8988T (cell line): ENCODE measurements around the gene GRIA1.

ENCODE experiments used
- DNase-seq: peaks from one replicate; pipeline ENCODE4 v3.0.0; 2011

The GRIA1 gene

DNA sequence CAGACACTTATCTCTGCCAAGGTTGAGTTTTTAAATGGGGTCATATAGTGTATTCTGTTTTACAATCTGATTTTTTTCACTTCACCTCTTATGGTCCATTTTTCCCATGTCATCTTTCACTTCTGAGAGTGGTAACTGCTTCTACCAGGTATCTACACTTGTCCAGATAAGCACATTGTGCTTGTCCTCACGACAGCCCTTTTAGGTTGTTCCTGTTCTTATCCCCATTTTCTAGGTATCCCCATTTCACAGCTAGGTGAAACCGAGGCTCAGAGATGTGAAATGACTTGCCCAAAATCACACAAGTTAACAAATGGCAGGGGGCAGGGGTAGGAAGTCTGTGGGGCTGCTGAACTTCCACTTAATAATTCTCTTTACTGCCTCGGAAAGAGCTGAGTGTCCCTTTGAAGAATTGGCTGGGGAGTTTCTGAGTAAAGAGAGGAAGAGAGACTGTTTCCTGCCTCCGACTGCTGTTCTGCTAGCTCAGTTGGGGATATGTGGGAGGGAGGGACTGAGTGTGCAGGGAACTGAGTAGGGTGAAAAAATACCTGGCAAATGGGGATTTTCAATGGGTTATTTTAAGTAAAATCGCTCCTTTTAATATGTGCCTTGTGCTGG lies 255.4 kb downstream of the GRIA1 start:
- no peak for DNase-seq

DNA sequence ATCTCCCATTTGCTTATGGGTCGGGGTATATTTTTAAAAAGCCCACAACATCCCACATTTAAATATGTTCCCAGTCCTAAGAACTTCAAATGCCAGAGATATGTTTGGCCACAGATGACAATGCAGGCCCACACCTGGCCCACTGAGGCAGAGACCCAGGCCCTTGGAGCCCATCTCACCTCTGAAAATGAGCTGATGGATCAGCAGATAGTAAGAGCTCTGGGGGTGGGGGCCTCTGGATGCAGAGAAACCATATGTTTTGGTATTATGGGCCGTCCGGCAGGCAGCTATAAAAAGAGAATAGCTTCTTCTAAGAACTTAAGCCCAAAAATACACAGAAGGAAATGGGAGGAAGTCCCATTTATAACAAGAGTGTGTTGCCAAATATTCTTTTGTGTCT lies 256.0 kb downstream of the GRIA1 start:
- no peak for DNase-seq

DNA sequence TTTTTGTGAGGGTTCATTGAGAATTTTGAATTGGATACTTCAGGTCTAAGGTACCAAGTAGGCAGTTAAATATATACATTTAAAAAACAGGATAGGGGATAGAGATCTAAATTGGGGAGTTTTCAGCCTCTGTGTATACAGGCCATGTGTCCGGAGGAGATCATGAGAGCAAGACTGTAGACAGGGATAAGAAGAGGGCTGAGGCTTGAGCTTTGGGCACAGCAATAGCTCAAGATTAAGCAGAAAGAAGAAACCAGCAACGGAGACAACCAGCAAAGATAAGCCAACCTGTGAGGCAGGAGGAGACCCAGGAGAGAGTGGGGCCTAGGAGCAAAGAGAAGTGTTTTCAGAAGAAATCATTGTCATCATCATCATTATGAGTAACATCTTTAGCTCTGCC lies 258.4 kb downstream of the GRIA1 start:
- no peak for DNase-seq

DNA sequence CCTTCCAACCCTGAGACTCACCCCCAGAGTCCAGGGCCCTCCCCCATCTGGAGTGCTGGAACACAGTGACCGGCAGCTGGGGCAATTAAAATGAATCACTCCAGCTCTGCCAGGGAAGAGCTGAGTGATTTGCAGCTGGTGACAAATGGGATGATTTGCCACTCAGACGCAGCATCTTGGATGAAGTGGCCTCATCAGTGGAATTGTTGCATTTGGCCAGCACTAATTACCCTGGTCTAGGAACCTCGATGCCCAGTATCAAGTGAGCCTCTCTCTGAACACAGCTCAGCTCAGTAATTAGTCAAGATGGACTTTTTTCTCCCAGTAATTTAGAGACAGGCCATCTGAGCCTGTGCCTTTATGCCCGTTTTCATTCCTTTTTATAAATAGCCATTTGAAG lies 259.5 kb downstream of the GRIA1 start:
- no peak for DNase-seq

DNA sequence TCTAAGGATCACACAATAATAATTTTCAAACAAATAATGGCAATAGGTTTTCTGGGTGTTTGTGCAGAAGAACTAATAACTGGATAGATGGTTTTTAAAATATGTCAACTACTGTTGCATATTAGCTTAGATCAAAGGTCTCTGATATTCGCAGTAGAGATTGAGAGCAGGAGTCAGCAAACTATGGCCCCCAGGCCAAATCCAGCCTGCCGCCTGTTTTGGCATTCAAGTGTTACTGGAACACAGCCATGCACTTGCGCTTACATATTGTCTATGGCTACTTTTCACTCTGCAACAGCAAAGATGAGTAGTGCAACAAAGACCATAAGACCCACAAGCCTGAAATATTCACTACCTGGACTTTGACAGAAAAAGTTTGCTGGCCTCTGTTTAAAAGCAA lies 260.8 kb downstream of the GRIA1 start:
- DNase-seq = no peak

DNA sequence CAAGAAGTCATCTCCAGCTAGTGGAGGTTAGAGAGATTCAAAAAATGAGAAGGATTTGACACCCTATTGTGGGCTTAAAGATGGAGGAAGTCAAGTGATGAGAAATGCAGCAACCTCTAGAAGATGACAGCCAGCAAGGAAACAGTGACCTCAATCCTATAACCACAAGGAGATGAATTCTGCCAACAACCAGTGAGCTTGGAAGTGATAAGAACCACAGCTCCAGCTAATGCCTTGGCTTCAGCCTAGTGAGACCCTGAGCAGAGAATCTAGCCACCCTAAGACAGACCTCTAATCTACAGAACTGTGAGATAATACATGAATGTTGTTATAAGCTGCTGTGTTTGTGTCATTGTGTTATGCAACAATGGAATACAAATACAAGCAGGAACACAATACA lies 262.4 kb downstream of the GRIA1 start:
- no peak for DNase-seq

DNA sequence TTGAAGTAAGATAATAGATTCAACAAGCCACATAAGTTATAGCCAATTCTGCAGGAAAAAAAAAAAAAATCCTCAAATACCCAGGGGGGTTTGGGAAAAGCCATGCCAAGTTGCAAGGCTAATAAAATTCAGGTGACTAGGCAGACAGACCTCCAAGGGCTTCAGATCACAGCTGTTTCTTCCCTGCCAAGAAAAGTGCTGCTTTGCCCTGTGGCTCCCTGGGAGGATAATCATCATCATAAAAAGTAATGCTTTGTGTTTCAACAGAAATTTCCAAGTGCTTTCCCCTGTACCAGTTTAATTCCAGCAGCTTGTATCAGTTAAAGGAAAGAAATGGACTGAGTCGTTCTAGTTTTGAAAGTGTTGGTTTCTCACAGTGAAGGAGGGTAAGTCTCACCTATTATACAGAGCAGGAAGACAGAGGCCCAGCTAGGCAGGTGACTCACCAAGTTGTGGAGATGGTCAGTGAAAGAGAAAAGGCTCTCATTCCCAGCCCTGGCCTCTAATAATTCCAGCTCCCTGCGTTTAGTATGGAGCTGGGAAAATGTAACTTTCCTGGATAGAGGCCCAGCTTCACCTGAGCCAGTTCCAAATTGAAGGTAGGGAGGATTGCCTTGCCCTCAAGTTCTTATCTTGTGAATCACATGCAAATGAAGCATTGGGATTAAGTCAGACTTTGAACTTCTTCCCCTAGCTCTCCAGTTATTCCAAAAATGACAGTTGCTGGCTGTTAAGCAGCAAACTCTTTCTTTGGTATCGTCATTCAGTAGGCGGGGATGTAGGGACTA lies 263.4 kb downstream of the GRIA1 start:
- DNase-seq = no peak

DNA sequence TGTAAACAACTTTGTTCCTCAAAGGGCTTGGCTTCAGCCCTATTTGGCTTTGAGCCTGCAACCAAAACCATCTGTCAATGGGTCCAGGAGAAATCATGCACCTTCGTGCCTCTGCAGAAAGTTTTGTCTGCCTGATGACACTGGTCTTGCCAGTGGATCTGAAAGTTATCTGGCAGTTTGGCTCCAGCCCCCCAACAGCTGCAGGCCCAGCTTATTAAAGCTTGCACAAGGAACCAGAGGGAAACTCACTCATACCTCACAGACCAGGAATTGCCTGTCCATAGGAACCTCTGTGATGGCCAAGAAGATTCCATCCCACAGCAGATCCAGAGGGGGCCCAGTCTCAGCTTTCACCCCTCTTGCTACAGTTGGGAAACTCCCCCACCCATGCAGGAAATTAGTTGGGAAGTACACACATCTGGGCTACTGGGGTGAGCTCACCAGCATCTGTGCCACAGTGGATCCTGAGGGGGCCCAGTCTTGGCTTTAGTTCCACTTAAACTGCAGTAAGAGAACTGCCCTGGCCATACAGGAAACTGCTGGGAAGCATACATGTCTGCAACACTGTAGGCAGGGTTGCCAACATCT lies 265.5 kb downstream of the GRIA1 start:
- DNase-seq = no peak

DNA sequence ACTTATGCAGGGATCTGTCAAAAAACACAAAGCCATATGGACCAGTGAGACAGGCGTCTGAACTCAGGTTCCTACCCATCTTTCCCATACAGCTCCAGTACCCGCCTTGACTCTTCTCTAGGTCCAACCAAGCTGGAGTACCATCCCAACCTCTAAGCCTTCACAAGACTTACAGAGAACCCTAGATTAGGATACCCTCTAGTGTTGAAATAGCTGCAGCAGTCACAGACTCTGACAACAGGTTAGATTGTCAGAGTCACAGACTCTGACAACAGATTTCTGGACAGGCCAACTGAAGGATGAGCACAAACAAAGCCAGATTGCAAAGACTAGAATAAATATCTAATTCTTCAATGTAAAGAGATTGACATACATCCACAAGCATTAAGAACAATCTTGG lies 266.1 kb downstream of the GRIA1 start:
- DNase-seq = no peak

DNA sequence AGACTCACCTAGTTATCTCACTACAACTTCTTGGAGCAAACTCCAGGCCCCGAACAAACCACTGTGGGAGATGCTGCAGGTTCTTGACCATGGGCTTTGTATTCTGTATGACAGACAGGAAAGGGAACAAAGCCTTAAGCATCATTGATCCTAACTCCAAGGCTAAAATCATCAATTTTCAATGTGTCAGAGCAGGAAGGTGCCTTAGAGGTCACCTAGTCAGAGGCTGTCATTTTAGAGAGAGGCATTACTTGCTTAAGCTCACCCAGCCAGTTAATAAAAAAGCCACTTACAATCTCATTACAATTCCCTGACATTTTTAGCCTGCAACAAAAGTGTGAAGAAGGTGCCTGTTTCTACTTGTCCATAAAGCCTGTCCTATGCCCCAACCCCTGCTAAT lies 275.5 kb downstream of the GRIA1 start:
- no peak for DNase-seq

DNA sequence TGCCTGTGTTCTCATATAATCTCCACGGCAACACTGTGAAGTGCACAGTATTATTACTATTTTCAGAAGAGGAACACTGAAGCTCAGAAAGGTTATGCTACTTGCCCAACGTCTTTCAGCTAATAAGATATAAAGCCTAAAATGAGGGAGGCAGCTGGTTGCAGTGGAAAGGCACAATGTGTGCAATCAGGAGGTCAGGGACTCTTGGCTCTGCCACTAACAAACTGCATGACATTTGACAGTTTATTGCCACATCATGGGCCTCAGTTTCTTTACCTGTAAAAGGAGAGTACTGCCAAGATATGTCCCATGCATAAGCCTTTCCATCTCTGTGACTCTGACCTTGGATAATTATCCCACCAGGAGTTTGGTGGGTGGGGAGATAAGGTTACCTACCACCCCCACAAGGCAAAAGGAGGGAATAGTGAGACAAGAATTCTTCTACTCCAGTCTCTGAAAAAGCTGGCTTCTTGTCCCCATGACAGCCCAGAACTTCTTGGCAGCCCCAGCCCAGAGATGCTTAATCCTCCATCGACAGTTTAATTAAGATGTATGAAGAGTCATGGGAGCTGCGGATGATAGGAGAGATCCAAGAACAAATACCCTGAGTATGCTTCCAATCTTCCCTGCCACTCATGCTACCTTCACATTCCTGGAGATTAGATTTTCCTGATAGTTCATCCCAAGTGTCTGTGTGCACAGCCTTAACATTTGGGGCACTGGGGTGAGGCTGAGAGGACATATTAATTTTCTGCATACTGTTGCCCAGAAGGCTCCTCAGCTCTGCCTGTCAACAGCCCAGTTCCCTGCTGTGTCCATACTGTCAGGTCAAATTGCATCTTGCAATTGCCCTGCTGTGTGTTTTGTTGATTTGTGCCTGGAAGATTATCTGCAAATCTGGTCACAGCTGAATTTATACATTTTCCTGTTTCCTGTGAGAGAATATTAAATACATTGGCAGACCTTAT lies 277.0 kb downstream of the GRIA1 start:
- no peak for DNase-seq

DNA sequence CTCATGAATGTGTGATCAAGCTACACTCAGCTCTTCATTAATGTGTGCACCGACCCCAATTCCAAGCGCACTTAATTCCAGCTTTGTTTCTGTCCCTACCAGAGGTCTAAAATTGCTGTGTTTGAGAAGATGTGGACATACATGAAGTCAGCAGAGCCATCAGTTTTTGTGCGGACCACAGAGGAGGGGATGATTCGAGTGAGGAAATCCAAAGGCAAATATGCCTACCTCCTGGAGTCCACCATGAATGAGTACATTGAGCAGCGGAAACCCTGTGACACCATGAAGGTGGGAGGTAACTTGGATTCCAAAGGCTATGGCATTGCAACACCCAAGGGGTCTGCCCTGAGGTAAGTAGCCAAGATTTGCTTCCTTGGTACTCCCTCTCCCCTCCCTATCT lies 279.6 kb downstream of the GRIA1 start:
- no peak for DNase-seq

DNA sequence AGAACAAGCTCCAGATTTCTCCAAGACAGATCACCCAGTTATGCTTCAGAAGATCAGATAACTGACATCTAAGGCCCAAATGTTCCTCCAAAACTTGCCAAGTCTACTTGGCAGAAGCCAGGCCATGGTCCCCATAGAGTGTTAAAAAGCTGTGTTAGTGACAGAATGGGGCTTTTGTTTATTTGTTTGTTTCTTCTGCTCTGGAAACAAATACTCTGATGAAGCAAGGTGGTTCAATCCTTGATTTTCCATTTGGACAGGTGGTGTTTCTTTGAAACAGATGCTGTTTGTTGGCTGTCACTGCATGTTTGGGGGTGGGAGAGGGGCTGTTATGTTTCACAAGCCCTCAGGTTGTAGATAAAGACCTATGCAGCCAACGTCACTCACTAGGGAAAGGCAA lies 284.2 kb downstream of the GRIA1 start:
- DNase-seq = no peak

DNA sequence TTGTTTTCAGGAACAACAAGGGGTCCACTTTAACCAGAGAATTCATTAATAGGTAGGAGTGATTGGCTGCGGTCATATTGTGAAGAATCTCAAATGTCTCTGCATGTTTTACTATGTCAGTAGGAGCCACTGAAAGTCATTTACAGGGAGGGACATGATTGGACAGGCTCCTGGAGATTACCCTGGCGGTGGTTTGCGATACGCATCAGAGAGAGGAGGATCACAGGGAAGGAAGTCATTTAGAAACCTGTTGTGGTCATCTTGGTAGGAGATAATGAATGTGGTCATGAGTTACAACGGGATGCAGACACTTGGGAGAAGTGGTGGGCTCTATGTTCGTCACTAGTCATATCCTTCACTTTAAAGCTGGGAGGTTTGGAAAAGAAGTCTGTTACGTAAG lies 285.5 kb downstream of the GRIA1 start:
- no peak for DNase-seq

DNA sequence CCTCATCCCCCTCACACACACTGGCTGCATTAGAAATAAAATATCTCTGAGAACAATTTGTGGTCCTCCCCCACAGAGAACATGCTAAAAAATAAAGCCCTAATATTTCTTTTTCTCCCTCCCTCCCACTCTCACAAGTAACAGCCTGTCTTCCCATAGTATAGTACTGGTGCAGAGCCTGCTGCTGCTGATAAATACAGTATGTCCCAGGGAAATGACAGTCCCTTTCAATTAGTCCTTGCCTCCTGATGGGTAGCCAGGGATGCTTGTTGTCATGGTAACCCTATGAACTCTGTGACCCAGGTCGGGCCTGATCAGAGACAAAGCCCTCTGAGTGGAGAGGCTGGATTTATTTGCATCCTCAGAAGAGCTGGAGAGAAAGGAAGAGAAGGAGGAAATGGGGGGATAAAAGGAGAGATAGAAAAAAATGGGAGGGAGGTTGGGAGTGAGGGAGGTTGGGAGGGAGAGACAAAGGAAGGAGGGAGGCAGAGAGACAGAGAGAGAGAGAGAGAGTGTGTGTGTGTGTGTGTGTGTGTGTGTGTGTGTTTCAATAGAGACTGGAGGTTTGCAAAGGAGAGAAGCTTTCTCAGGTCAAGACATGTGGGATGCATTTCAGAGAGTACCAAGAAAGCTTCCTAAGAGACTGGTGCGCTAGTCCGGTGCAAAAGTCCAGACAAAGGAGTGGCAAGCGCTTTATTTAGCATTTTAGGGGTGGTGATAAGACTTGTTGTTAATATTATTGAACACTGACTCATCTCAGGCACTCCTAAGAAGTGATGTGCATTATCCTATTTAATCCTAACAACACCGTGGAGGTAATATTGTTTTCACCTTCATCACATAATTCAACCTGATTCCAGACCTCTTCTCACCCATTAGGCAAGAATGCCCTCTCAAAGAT lies 287.5 kb downstream of the GRIA1 start:
- no peak for DNase-seq

DNA sequence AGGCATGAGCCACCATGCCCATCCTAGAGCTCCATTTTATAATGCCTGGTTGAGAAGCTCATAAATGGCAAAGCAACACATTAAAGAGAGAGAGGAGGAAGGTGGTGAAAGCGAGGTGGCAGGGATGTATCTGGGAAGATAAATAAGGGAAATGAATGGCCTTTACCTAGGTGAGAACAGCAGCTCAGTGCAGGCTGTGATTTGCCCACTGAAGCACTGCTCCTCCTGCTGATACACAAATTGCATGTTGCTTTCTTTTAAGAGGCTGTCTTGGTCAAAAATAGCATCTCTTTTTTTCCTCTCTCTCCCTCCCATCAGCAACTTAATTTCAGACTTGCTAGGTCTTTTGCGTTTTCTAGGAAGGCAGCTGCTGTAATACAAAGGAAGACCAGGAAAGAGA lies 289.4 kb downstream of the GRIA1 start:
- no peak for DNase-seq

DNA sequence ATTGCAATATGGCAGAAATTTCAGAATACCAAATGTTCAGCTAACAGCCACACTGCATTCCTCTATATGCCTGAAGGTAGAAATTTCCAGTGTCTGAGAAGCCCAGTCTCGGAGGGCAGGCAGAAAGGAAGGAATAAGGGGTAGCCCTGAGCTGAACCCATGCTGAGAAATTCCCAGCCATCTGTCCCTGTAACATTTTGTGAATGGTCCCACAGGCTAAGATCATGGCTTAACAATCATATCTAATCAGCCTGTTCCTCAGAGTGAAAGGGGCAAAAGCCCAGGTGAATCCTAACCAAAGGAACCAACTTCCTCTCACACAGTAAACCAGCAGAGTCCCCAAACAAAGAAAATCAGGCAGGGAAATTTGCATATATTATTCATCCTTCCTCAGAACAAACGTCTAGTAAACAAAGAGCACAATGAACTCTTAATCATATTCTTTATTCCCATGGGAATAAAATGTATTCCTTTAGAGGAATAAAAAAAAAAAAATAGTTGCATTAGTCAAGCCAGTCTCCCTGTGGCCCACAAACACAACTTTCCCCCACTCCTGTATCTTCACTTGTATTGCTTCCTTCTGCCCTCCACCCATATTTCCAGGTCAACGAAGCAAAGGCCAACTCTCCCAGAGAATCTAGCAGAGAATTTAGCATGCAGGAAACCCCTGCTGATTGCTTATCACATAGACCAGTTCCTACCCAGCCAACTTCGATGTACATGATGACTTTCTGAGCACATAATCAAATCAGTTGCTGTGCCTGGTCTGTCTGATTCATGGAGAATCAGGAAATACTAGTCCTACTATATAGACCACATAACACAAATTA lies 290.6 kb downstream of the GRIA1 start:
- DNase-seq = no peak

DNA sequence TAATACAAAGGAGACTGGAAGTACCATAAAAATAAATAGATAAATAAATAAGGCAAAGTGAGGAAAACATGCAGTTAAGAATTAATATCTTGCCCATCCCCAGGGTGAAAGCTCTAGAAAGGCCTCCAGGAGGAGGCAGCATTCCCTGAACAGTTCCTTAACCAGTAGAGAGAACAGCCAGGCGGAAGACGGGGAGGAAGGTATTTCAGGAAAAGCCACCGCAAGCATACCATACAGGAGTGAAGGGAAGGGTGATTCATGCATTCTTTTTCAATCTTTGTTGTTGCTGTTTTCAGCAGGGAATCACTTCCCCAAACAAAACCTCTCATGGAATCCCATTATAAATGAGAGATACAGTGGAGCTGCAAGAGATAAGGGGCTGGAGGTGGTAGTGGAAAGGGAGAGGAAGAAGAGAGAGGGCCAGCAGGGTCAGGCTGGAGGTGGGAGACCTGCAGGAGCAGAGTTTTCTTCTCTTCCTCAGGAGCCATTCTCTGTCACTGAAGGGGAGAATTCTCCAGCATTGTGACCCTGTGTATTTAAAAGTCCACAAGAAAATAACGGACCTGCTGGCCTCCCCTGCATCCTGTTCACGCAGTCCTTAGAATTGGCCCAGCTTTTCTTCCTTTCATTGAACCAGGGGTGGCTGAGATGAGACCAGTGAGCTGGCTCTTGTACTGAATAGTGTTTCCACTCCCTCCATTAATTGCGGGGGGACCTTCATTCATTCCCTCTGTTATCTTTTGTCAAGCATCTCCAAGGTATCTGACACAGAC lies 292.3 kb downstream of the GRIA1 start:
- DNase-seq = no peak

DNA sequence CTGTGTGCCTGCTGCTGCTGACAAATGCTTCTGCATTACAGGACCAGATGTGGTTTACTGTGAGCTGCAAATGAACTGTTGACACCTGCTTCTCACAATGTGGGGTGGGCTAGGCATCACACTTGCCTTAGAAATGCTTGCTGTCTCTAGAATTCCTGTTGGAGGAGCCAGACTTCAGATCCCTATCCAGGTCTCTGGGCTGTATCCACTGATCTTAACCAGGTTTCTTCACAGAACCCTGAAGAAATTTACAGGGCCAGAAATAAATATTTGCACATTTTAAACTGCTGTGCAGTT lies 292.8 kb downstream of the GRIA1 start:
- DNase-seq = no peak

DNA sequence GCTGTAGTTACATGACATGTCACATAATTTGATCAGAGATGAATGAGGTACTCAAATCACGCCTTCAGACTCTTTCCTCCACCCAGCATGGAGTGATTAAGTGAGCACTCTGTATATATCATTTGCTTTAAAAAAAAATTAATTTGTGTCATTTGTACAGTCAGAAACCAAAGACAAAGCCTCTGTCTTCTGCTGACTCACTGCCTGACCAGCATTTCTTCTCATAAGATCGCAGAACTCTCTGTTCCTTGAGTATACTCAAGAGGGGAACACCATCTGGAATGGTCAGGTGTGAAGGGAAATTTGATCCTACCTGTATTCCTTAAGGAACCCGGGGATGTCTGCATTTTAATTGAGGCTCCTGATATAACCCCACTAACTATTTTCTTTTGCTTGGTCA lies 293.8 kb downstream of the GRIA1 start:
- no peak for DNase-seq

DNA sequence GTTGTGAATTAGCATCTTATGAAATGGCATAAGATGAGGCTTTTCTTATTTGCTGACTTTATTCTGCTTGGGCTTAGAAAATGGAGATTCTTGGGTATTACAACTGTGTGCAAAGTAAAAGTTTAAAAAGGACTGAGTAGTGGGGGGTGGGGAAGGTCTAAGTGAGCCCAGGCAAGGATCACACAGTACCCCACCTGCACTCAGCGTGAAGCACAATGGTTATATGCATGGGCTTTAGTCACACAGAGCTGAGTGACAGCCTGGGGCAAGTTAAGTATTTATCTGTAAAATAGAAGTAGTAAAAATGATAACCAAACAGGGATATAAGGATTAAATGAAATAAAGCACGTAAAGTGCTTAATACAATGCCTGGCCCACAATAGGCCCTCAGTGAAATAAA lies 300.9 kb downstream of the GRIA1 start:
- no peak for DNase-seq
